HepG2 (cell line): ENCODE results near the gene CRIP1. TPM values are rescaled to one million over a fixed set of nuclear protein-coding genes. Genes with fewer than 3 reads are reported as not detected.

Source experiments
- FOXK2 ChIP-seq: fragments of 450-650 bp; IDR thresholded peaks from 2 replicates; pipeline ENCODE4 v1.6.1; 2016
- HINFP ChIP-seq: sonication (generic); formaldehyde crosslinking; IDR thresholded peaks from 2 replicates; pipeline ENCODE4 v1.4.0; 2020; ENCODE audit warnings: low read depth, mild to moderate bottlenecking, missing genetic modification reagents
- KDM5A ChIP-seq: fragments of 200-600 bp; sonication (generic); IDR thresholded peaks from 2 replicates; pipeline ENCODE4 v1.7.0; 2018; ENCODE audit warnings: antibody characterized with exemption, mild to moderate bottlenecking, low read length, borderline replicate concordance
- PHF21A ChIP-seq: sonication (generic); formaldehyde crosslinking; IDR thresholded peaks from 2 replicates; pipeline ENCODE4 v1.5.0; 2020; ENCODE audit warnings: mild to moderate bottlenecking, missing genetic modification reagents
- POGZ ChIP-seq: sonication (generic); formaldehyde crosslinking; IDR thresholded peaks from 2 replicates; pipeline ENCODE4 v1.4.0; 2020; ENCODE audit warnings: mild to moderate bottlenecking, missing genetic modification reagents
- POLR2G ChIP-seq: fragments of 200-400 bp; formaldehyde crosslinking; IDR thresholded peaks from 2 replicates; pipeline ENCODE4 v1.6.1; 2018; ENCODE audit warnings: mild to moderate bottlenecking, low read depth, low read length, moderate library complexity
- TBP ChIP-seq: sonication (generic); formaldehyde crosslinking; IDR thresholded peaks from 2 replicates; pipeline ENCODE4 v1.5.0; 2020; ENCODE audit warnings: missing genetic modification reagents
- TBX3 ChIP-seq: fragments of 450-650 bp; IDR thresholded peaks from 2 replicates; pipeline ENCODE4 v1.6.1; 2017; ENCODE audit warnings: antibody characterized with exemption, mild to moderate bottlenecking, inconsistent platforms, borderline replicate concordance
- ZFP1 ChIP-seq: IDR thresholded peaks from 2 replicates; pipeline ENCODE4 v1.6.1; 2016
- ZNF234 ChIP-seq: sonication (generic); formaldehyde crosslinking; conservative IDR thresholded peaks from 2 replicates; pipeline ENCODE4 v1.5.1; 2020; ENCODE audit warnings: mild to moderate bottlenecking, missing genetic modification reagents
- ZNF629 ChIP-seq: sonication (generic); formaldehyde crosslinking; conservative IDR thresholded peaks from 2 replicates; pipeline ENCODE4 v1.5.0; 2020; ENCODE audit warnings: missing genetic modification reagents
- ZNF687 ChIP-seq: sonication (generic); formaldehyde crosslinking; IDR thresholded peaks from 2 replicates; pipeline ENCODE4 v1.5.1; 2020; ENCODE audit warnings: mild to moderate bottlenecking, missing genetic modification reagents, moderate library complexity
- ZSCAN29 ChIP-seq: sonication (generic); formaldehyde crosslinking; conservative IDR thresholded peaks from 2 replicates; pipeline ENCODE4 v1.4.0; 2020; ENCODE audit warnings: mild to moderate bottlenecking, missing genetic modification reagents
- polyA plus RNA-seq, 8 experiments: library from polyadenylated mRNA; depleted of rRNA in 3 of 8; stranded (reverse) in 7 of 8; unstranded in 1 of 8; fragments of >200 nt; fragmentation: Illumina TruSeq in 4 of 8; extraction: Trizol in 4 of 8; gene quantifications; 2 replicates each; pipeline versions ENCODE4 v1.2.1 to v1.2.3, GENCODE V29; 2011 to 2016; ENCODE audit warnings: low read depth in 4 of 8, missing spikeins in 1 of 8, mixed read lengths in 1 of 8; ENCODE audit not compliant: insufficient read depth in 1 of 8
- total RNA-seq, 5 experiments: library from RNA; depleted of rRNA; stranded (reverse); fragments of >200 nt; fragmentation: Illumina TruSeq; extraction: Trizol; gene quantifications; 2 replicates each; pipeline ENCODE4 v1.2.3, GENCODE V29; 2016; ENCODE audit warnings: low read depth in 1 of 5
- TF ChIP-seq, protein P1 (sequence below): sonication (generic); formaldehyde crosslinking; IDR thresholded peaks from 2 replicates; pipeline ENCODE4 v1.5.0; 2020; ENCODE audit warnings: missing genetic modification reagents, mild to moderate bottlenecking, borderline replicate concordance
- TF ChIP-seq, protein P2 (sequence below): sonication (generic); formaldehyde crosslinking; IDR thresholded peaks from one replicate; pipeline ENCODE4 v1.5.1; 2020; ENCODE audit warnings: mild to moderate bottlenecking, missing genetic modification reagents; ENCODE audit errors: not compliant biosample characterization

Gene CRIP1
- total and polyA plus RNA-seq, 2 of the 13 experiments (the other 11 are each of a cell fraction or from before 2014, with no cell fraction given) = 53.9 to 59.5 TPM

DNA sequence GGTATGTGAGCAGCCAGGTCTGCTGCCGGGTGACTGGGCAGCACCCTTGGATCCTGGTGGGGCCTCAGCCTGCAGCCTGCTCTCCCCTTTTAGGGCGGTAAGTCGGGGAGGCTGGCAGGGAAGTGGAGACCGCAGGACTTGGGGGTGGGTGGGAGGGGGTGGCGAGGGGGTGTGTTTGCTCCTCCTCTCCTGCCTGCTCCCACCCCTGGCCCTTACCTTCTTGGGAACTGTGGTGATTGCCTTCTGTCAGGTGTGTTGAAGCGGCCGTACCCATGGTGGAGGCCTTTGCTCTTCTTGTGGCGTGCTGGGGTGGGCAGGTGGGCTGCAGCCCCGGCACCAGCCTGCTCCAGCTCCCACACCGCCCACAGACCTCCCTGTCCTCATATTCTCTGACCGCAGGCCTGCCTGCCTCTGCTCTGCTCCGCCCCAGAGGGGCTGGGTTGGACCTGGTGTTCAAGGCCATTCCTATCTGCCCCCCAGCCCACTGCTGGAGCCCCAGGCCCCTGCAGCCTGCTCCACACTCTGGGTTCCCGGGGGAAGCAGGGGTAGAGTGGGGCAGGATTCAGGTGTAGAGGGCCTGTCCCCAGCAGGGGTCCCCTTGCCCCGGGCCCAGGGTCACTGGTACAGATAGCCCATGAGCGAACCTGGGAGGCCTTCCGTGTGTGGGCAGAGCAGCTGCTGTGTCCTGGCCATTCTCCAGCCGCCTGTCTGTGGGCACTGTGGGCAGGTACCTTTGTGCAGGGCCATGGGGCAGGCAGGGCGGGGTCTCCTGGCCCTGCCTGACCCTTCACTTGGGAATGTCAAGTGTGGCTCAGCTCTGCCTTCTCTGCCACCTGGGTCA is 9.5 kb downstream of the CRIP1 start (continued):
- TF ChIP-seq, protein P1, sequence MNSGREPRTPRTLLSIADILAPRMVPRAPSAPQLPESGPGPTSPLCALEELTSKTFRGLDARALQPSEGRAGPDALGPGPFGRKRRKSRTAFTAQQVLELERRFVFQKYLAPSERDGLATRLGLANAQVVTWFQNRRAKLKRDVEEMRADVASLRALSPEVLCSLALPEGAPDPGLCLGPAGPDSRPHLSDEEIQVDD = no peak
- TF ChIP-seq ZSCAN29 (CRISPR knock-in tag) (0 out of 2 replicates have a peak, but pooled peaks have one; percentile 44), KDM5A (no peak), ZNF629 (CRISPR knock-in tag) (no peak), ZNF687 (peak; percentile 81), PHF21A (peak; percentile 97), ZNF234 (CRISPR knock-in tag) (no peak), POGZ (CRISPR knock-in tag) (no peak), TBX3 (no peak), POLR2G (peak; percentile 81), HINFP (CRISPR knock-in tag) (0 out of 2 replicates have a peak, but pooled peaks have one; percentile 21), TBP (CRISPR knock-in tag) (no peak), FOXK2 (no peak), ZFP1 (CRISPR knock-in tag) (no peak)
- TF ChIP-seq, protein P2, sequence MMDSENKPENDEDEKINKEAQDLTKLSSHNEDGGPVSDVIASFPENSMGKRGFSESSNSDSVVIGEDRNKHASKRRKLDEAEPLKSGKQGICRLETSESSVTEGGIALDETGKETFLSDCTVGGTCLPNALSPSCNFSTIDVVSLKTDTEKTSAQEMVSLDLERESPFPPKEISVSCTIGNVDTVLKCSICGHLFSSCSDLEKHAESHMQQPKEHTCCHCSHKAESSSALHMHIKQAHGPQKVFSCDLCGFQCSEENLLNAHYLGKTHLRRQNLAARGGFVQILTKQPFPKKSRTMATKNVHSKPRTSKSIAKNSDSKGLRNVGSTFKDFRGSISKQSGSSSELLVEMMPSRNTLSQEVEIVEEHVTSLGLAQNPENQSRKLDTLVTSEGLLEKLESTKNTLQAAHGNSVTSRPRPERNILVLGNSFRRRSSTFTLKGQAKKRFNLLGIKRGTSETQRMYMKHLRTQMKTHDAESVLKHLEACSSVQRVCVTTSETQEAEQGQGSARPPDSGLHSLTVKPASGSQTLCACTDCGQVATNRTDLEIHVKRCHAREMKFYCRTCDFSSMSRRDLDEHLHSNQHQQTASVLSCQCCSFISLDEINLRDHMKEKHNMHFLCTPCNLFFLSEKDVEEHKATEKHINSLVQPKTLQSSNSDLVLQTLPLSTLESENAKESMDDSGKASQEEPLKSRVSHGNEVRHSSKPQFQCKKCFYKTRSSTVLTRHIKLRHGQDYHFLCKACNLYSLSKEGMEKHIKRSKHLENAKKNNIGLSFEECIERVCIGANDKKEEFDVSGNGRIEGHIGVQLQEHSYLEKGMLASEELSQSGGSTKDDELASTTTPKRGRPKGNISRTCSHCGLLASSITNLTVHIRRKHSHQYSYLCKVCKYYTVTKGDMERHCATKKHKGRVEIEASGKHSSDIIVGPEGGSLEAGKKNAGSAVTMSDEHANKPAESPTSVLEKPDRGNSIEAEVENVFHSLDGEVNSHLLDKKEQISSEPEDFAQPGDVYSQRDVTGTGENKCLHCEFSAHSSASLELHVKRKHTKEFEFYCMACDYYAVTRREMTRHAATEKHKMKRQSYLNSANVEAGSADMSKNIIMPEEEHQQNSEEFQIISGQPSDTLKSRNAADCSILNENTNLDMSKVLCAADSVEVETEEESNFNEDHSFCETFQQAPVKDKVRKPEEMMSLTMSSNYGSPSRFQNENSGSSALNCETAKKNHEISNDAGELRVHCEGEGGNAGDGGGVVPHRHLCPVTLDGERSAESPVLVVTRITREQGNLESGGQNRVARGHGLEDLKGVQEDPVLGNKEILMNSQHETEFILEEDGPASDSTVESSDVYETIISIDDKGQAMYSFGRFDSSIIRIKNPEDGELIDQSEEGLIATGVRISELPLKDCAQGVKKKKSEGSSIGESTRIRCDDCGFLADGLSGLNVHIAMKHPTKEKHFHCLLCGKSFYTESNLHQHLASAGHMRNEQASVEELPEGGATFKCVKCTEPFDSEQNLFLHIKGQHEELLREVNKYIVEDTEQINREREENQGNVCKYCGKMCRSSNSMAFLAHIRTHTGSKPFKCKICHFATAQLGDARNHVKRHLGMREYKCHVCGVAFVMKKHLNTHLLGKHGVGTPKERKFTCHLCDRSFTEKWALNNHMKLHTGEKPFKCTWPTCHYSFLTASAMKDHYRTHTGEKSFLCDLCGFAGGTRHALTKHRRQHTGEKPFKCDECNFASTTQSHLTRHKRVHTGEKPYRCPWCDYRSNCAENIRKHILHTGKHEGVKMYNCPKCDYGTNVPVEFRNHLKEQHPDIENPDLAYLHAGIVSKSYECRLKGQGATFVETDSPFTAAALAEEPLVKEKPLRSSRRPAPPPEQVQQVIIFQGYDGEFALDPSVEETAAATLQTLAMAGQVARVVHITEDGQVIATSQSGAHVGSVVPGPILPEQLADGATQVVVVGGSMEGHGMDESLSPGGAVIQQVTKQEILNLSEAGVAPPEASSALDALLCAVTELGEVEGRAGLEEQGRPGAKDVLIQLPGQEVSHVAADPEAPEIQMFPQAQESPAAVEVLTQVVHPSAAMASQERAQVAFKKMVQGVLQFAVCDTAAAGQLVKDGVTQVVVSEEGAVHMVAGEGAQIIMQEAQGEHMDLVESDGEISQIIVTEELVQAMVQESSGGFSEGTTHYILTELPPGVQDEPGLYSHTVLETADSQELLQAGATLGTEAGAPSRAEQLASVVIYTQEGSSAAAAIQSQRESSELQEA (CRISPR knock-in tag) = no peak
